Osteoblast (primary cell): Measurements from ENCODE around the gene FRMD4A. TPM values are rescaled to one million over a fixed set of nuclear protein-coding genes. Genes with fewer than 3 reads are reported as not detected.

Experiments
- DNase-seq: peaks from one replicate; pipeline ENCODE4 v3.0.0; 2011; ENCODE audit warnings: low spot score, mixed read lengths; ENCODE audit not compliant: insufficient read length; ENCODE audit errors: missing footprints
- H2AFZ ChIP-seq: 2 replicates; pipeline ENCODE4 v1.6.0; 2011; ENCODE audit warnings: mild to moderate bottlenecking, low read length
- H3K27ac ChIP-seq: 2 replicates; pipeline ENCODE4 v1.5.1; 2011; ENCODE audit warnings: mild to moderate bottlenecking, low read depth, low read length, moderate library complexity
- H3K27me3 ChIP-seq: 2 replicates; pipeline ENCODE4 v1.6.0; 2012; ENCODE audit warnings: mild to moderate bottlenecking, control low read depth, inconsistent platforms, low read length, moderate library complexity; ENCODE audit not compliant: insufficient read depth
- H3K36me3 ChIP-seq: 2 replicates; pipeline ENCODE4 v1.5.1; 2011; ENCODE audit warnings: mild to moderate bottlenecking, low read length, control low read depth, moderate library complexity; ENCODE audit not compliant: insufficient read depth
- H3K4me1 ChIP-seq: 2 replicates; pipeline ENCODE4 v1.5.1; 2011; ENCODE audit warnings: mild to moderate bottlenecking, low read length, control low read depth, moderate library complexity; ENCODE audit not compliant: insufficient read depth
- H3K4me2 ChIP-seq: 2 replicates; pipeline ENCODE4 v1.6.0; 2011; ENCODE audit warnings: mild to moderate bottlenecking, low read length; ENCODE audit not compliant: insufficient read depth
- H3K4me3 ChIP-seq: fragments of 200-600 bp; sonication (generic); 3 replicates; pipeline ENCODE4 v1.5.1; 2012; ENCODE audit warnings: mild to moderate bottlenecking, low read length, inconsistent platforms; ENCODE audit not compliant: insufficient read depth
- H3K79me2 ChIP-seq: 2 replicates; pipeline ENCODE4 v1.6.0; 2012; ENCODE audit warnings: mild to moderate bottlenecking, low read length, control low read depth, inconsistent platforms; ENCODE audit not compliant: insufficient read depth
- H3K9me3 ChIP-seq: 2 replicates; pipeline ENCODE4 v1.5.1; 2011; ENCODE audit warnings: low read depth, low read length, control low read depth
- H4K20me1 ChIP-seq: 2 replicates; pipeline ENCODE4 v1.6.0; 2012; ENCODE audit warnings: mild to moderate bottlenecking, low read length, control low read depth; ENCODE audit not compliant: insufficient read depth
- total RNA-seq: library from RNA; depleted of rRNA; stranded (reverse); fragments of >200 nt; gene quantifications from 2 replicates; pipeline ENCODE4 v1.2.3, GENCODE V29; 2012
- TF ChIP-seq, protein P1 (sequence below): IDR thresholded peaks from 2 replicates; pipeline ENCODE4 v1.5.1; 2011; ENCODE audit warnings: mild to moderate bottlenecking, low read depth, low read length, moderate library complexity; ENCODE audit errors: extremely low read depth

FRMD4A gene
- total RNA-seq, 1 donor = 41.3 TPM

DNA sequence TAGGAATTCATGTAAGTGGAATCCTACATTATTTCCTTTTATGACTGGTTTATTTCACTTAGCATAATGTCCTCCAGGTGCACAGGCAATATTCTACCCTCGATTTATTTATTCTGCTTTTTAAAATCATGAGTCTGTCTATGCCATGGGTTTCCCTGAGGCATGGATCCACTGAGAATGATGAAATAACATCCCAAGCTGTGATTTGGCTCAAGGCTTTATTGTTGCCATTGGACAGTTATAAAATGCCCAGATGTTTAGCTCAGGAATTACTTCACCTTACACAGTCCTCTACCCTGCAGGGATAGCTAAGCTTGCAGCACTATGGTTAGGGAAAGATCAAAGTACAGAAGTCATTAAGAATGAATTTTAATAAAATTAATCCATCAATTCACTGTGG lies 219.5 kb downstream of the FRMD4A start:
- TF ChIP-seq, protein P1, sequence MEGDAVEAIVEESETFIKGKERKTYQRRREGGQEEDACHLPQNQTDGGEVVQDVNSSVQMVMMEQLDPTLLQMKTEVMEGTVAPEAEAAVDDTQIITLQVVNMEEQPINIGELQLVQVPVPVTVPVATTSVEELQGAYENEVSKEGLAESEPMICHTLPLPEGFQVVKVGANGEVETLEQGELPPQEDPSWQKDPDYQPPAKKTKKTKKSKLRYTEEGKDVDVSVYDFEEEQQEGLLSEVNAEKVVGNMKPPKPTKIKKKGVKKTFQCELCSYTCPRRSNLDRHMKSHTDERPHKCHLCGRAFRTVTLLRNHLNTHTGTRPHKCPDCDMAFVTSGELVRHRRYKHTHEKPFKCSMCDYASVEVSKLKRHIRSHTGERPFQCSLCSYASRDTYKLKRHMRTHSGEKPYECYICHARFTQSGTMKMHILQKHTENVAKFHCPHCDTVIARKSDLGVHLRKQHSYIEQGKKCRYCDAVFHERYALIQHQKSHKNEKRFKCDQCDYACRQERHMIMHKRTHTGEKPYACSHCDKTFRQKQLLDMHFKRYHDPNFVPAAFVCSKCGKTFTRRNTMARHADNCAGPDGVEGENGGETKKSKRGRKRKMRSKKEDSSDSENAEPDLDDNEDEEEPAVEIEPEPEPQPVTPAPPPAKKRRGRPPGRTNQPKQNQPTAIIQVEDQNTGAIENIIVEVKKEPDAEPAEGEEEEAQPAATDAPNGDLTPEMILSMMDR = no peak
- H3K4me3 ChIP-seq = no peak overlapping the region
- no peaks in the 10 kb centered on the region for H4K20me1 ChIP-seq
- peaks cover 34% of the 10 kb centered on the region for H3K27me3 ChIP-seq
- no peaks in the 10 kb centered on the region for H3K4me1 ChIP-seq
- H3K79me2 ChIP-seq = no peaks in the 10 kb centered on the region
- H2AFZ ChIP-seq = no peak overlapping the region
- no peaks in the 10 kb centered on the region for H3K9me3 ChIP-seq
- no peak for DNase-seq
- no peak overlapping the region for H3K27ac ChIP-seq
- no peaks in the 10 kb centered on the region for H3K36me3 ChIP-seq
- H3K4me2 ChIP-seq = no peak overlapping the region

DNA sequence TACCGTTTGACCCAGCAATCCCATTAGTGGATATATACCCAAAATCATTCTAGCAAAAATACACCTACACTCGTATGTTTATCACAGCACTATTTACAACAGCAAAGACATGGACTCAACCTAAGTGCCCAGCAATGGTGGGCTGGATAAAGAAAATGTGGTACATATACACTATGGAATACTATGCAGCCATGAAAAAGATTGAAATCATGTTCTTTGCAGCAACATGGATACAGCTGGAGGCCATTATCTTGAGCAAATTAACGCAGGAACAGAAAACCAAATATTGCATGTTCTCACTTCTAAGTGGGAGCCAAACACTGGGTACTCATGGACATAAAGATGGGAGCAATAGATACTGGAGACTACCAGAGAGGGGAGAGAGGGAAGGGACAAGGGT lies 223.9 kb downstream of the FRMD4A start:
- Histone ChIP-seq H3K4me3 (no peak overlapping the region), H4K20me1 (no peaks in the 10 kb centered on the region), H3K4me1 (no peaks in the 10 kb centered on the region), H2AFZ (no peak overlapping the region), H3K79me2 (no peaks in the 10 kb centered on the region), H3K36me3 (no peaks in the 10 kb centered on the region), H3K27me3 (peaks cover 24% of the 10 kb centered on the region), H3K9me3 (no peaks in the 10 kb centered on the region), H3K27ac (no peak overlapping the region), H3K4me2 (no peak overlapping the region)
- TF ChIP-seq, protein P1 = no peak
- no peak for DNase-seq

DNA sequence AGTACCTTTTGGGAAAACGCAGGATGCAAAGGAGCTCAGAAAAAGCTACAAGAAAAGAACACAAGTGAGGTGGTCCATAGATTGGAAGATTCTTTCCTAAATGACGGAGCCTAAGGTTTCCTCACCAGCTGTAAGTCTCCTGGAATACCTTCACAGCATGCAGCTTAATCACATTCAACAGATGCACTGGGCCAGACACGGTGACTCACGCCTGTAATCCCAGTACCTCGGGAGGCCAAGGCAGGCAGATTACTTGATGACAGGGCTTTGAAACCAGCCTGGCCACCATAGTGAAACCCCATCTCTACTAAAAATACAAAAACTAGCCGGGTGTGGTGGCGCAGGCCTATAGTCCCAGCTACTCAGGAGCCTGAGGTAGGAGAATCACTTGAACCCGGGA lies 228.7 kb downstream of the FRMD4A start:
- Histone ChIP-seq H4K20me1 (no peaks in the 10 kb centered on the region), H3K79me2 (no peaks in the 10 kb centered on the region), H3K9me3 (no peaks in the 10 kb centered on the region), H3K27me3 (peaks cover 16% of the 10 kb centered on the region), H3K4me2 (no peak overlapping the region), H3K4me1 (no peaks in the 10 kb centered on the region), H3K4me3 (no peak overlapping the region), H3K27ac (no peak overlapping the region), H3K36me3 (no peaks in the 10 kb centered on the region), H2AFZ (no peak overlapping the region)
- no peak for DNase-seq
- TF ChIP-seq, protein P1 = no peak

DNA sequence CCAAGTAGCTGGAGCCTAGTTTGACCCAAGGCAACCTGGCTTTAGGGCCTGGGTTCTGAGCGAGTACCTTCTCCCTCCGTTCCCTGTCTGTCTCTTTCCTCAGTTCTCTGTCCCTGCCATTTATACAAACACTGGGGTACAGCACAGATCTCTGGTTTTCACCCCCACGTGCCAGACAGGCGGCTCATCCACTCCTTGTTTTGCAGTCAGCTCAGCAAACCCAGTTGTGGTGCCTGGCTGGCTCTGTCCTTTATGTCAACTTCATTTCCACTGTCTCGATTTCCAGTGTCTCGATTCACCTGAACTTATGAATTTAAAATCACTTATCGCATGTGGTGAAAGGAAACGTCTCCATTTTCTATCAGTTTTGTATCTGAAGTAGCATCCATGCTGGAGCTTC lies 230.8 kb downstream of the FRMD4A start:
- Histone ChIP-seq H4K20me1 (no peaks in the 10 kb centered on the region), H3K27ac (no peak overlapping the region), H3K36me3 (no peaks in the 10 kb centered on the region), H3K79me2 (no peaks in the 10 kb centered on the region), H3K4me1 (no peaks in the 10 kb centered on the region), H3K4me2 (no peak overlapping the region), H2AFZ (no peak overlapping the region), H3K27me3 (peaks cover 13% of the 10 kb centered on the region), H3K9me3 (no peaks in the 10 kb centered on the region), H3K4me3 (no peak overlapping the region)
- DNase-seq = no peak
- TF ChIP-seq, protein P1 = no peak
